Measurements from ENCODE around the gene FCGR2B. TPM values are rescaled to one million over a fixed set of nuclear protein-coding genes. Genes with fewer than 3 reads are reported as not detected.

FCGR2B gene
- total and polyA plus RNA-seq, 2 donors (not counting 1 experiment from before 2014, with no cell fraction given), result not detected

GRCh38 chr1:161718559-161719324, 55.8 kb downstream of the FCGR2B start:
- DNase-seq (ENCODE audit: low read depth in 2 of 2), result no peak
- Histone ChIP-seq H3K4me2 (ENCODE audit: extremely low read depth, insufficient read depth, low read length) (no peak overlapping the region), H3K9me3 (ENCODE audit: control insufficient read depth, insufficient read depth, low read depth, low read length) (no peaks in the 10 kb centered on the region), H3K27ac (ENCODE audit: insufficient read depth, low read length) (no peak overlapping the region), H4K20me1 (ENCODE audit: control insufficient read depth, extremely low read depth, insufficient read depth, low read length) (no peaks in the 10 kb centered on the region), H3K4me1 (ENCODE audit: control insufficient read depth, extremely low read depth, insufficient read depth, low read length) (peaks cover 7% of the 10 kb centered on the region), H3K4me3 (replicated peaks in 1 of 4; ENCODE audit: control extremely low read depth in 1 of 4, insufficient read depth in 1 of 4, low read depth in 3 of 4, low read length in 4 of 4) (no peak overlapping the region), H3K79me2 (ENCODE audit: control insufficient read depth, insufficient read depth, low read length) (no peaks in the 10 kb centered on the region), H2AFZ (ENCODE audit: low read length) (no peak overlapping the region), H3K27me3 (ENCODE audit: control insufficient read depth, insufficient read depth, low read length) (no peaks in the 10 kb centered on the region), H3K36me3 (ENCODE audit: control insufficient read depth, insufficient read depth, low read length) (no peaks in the 10 kb centered on the region), H3K9ac (ENCODE audit: insufficient read depth, low read length) (no peak overlapping the region)
- TF ChIP-seq EZH2 (IDR thresholded peaks at IDR 0.05; ENCODE audit: low read length, missing control alignments) (no peak), CTCF (conservative IDR thresholded peaks at IDR 0.05 in 1 of 2, IDR thresholded peaks at IDR 0.05 in 1 of 2; ENCODE audit: low read depth in 1 of 2, low read length in 2 of 2) (no peak)

GRCh38 chr1:161719325-161719611, 56.3 kb downstream of the FCGR2B start:
- no peak for TF ChIP-seq CTCF (conservative IDR thresholded peaks at IDR 0.05 in 1 of 2, IDR thresholded peaks at IDR 0.05 in 1 of 2; ENCODE audit: low read depth in 1 of 2, low read length in 2 of 2)
- no peak for TF ChIP-seq EZH2 (IDR thresholded peaks at IDR 0.05; ENCODE audit: low read length, missing control alignments)
- Histone ChIP-seq H4K20me1 (ENCODE audit: control insufficient read depth, extremely low read depth, insufficient read depth, low read length) (no peaks in the 10 kb centered on the region), H3K36me3 (ENCODE audit: control insufficient read depth, insufficient read depth, low read length) (no peaks in the 10 kb centered on the region), H3K4me2 (ENCODE audit: extremely low read depth, insufficient read depth, low read length) (no peak overlapping the region), H3K4me3 (replicated peaks in 1 of 4; ENCODE audit: control extremely low read depth in 1 of 4, insufficient read depth in 1 of 4, low read depth in 3 of 4, low read length in 4 of 4) (no peak overlapping the region), H3K9me3 (ENCODE audit: control insufficient read depth, insufficient read depth, low read depth, low read length) (no peaks in the 10 kb centered on the region), H3K27ac (ENCODE audit: insufficient read depth, low read length) (no peak overlapping the region), H2AFZ (ENCODE audit: low read length) (no peak overlapping the region), H3K4me1 (ENCODE audit: control insufficient read depth, extremely low read depth, insufficient read depth, low read length) (peaks cover 7% of the 10 kb centered on the region), H3K9ac (ENCODE audit: insufficient read depth, low read length) (no peak overlapping the region), H3K27me3 (ENCODE audit: control insufficient read depth, insufficient read depth, low read length) (no peaks in the 10 kb centered on the region), H3K79me2 (ENCODE audit: control insufficient read depth, insufficient read depth, low read length) (no peaks in the 10 kb centered on the region)
- DNase-seq (ENCODE audit: low read depth in 2 of 2), result no peak

DNA sequence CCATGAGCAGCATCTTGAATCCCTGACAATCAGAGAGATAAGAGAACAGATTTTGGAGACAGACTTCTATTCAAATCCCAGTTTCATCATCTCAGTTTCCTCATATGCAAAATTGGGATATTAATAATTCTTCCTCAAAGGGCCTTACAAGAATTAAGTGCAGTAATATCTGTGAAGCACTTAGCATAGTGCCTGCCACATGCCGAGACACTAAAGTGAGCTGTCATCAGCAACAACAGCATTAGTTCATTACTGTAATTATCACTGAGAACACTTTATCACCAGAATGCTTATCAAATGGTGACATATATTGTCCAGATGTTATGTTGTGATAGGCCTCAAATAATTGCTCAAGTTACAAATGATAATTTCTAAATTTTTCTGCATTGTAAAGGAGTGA, 57.5 kb downstream of the FCGR2B start:
- H2AFZ ChIP-seq (ENCODE audit: low read length), result no peak overlapping the region
- H3K27ac ChIP-seq (ENCODE audit: insufficient read depth, low read length), result no peak overlapping the region
- no peaks in the 10 kb centered on the region for H3K36me3 ChIP-seq (ENCODE audit: control insufficient read depth, insufficient read depth, low read length)
- H3K9me3 ChIP-seq (ENCODE audit: control insufficient read depth, insufficient read depth, low read depth, low read length), result no peaks in the 10 kb centered on the region
- no peaks in the 10 kb centered on the region for H4K20me1 ChIP-seq (ENCODE audit: control insufficient read depth, extremely low read depth, insufficient read depth, low read length)
- no peak overlapping the region for H3K9ac ChIP-seq (ENCODE audit: insufficient read depth, low read length)
- H3K79me2 ChIP-seq (ENCODE audit: control insufficient read depth, insufficient read depth, low read length), result no peaks in the 10 kb centered on the region
- H3K4me2 ChIP-seq (ENCODE audit: extremely low read depth, insufficient read depth, low read length), result no peak overlapping the region
- no peak overlapping the region for H3K4me3 ChIP-seq (replicated peaks in 1 of 4; ENCODE audit: control extremely low read depth in 1 of 4, insufficient read depth in 1 of 4, low read depth in 3 of 4, low read length in 4 of 4)
- TF ChIP-seq CTCF (conservative IDR thresholded peaks at IDR 0.05 in 1 of 2, IDR thresholded peaks at IDR 0.05 in 1 of 2; ENCODE audit: low read depth in 1 of 2, low read length in 2 of 2) (no peak), EZH2 (IDR thresholded peaks at IDR 0.05; ENCODE audit: low read length, missing control alignments) (no peak)
- H3K4me1 ChIP-seq (ENCODE audit: control insufficient read depth, extremely low read depth, insufficient read depth, low read length), result peaks cover 7% of the 10 kb centered on the region
- no peak for DNase-seq (ENCODE audit: low read depth in 2 of 2)
- H3K27me3 ChIP-seq (ENCODE audit: control insufficient read depth, insufficient read depth, low read length), result no peaks in the 10 kb centered on the region
